ENCODE measurements around the gene RHBDF1.
A peak's percentile ranks its signal among the peaks of the same experiment; 100 is the strongest.

DNA sequence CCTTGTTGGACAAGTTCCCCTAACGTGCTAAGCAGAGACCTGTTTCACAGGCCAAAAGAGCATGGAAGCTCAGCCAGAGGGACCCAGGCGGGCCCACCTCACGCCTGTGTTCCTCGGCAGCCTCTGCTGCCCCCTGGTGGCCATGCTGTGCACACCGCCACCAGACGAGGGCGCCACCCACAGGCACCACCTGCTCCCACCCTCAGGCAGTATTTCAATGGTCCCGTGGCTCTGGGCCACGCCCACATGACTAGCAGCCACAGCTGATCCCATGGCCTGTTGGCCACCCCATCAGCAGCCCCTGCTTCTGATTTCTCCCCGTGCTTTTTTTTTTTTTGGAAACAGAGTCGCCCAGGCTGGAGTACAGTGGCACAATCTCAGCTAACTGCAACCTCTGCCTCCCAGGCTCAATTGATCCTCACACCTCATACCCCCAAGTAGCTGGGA is 24.5 kb upstream of the RHBDF1 start:
- TF ChIP-seq CTCF (IDR thresholded peaks at IDR 0.05) (peak; percentile 94 to 100 (median 99)), POLR2A (IDR thresholded peaks at IDR 0.05) (no peak), EP300 (IDR thresholded peaks at IDR 0.05) (peak in 1 of 2 donors; percentile 56)
